ENCODE measurements around the gene PRF1.

GRCh38 chr10:70588859-70589570 lies 13.5 kb downstream of the PRF1 start:
- TF ChIP-seq EZH2phosphoT487 (IDR thresholded peaks at IDR 0.05; ENCODE audit: borderline replicate concordance) (no peak), POLR2A (IDR thresholded peaks at IDR 0.05; ENCODE audit: borderline replicate concordance, extremely low read depth, insufficient read depth, insufficient read length) (no peak), REST (IDR thresholded peaks at IDR 0.05; ENCODE audit: low read depth) (no peak), ZFX (IDR thresholded peaks at IDR 0.05) (no peak)
